NCI-H2107 treated with DMSO at 0.1 percent for 48 hours (cell line): Measurements from ENCODE around the gene COLEC11.
"Not testable (repeated sequence)": the region's sequence is repeated elsewhere in the genome, so short reads cannot be mapped to it uniquely, and the experiment has no call there.

Source experiments
- DNase-seq: peaks from one replicate; lab custom pipeline; 2025; ENCODE audit not compliant: unreplicated experiment; lab: John Stamatoyannopoulos, UW

Gene COLEC11

GRCh38 chr2:3594493-3595281 is at the start of gene COLEC11:
Gene COLEC11, plus strand, starts transcription at chr2:3595112. Its CDS starts 9,229 bp downstream, at chr2:3604341.
- no peak for DNase-seq

GRCh38 chr2:3545788-3546478 is 49.0 kb upstream of the COLEC11 start:
- no peak for DNase-seq

GRCh38 chr2:3547915-3548314 is 47.0 kb upstream of the COLEC11 start:
- no peak for DNase-seq

GRCh38 chr2:3553946-3554345 is 41.0 kb upstream of the COLEC11 start:
- DNase-seq: no peak

GRCh38 chr2:3557639-3558204 is 37.2 kb upstream of the COLEC11 start:
- DNase-seq: no peak

- DNase-seq: peak; percentile 79
Observed at GRCh38 chr2:3558205-3559014, 36.5 kb upstream of the COLEC11 start, which contains the start of gene RNASEH1. Gene RNASEH1, minus strand, starts transcription at chr2:3558333. Its CDS starts 73 bp downstream, at chr2:3558260.

- no peak for DNase-seq
Observed at GRCh38 chr2:3563521-3563976, 31.4 kb upstream of the COLEC11 start.

GRCh38 chr2:3565117-3565516 is 29.8 kb upstream of the COLEC11 start:
- DNase-seq: no peak

- DNase-seq: no peak
Observed at GRCh38 chr2:3566806-3567205, 28.1 kb upstream of the COLEC11 start.

GRCh38 chr2:3569656-3570055 is 25.3 kb upstream of the COLEC11 start:
- DNase-seq: not testable (repeated sequence)

GRCh38 chr2:3571284-3571683 is 23.6 kb upstream of the COLEC11 start:
- DNase-seq: no peak

GRCh38 chr2:3572620-3573019 is 22.3 kb upstream of the COLEC11 start:
- no peak for DNase-seq

GRCh38 chr2:3574155-3574554 is 20.8 kb upstream of the COLEC11 start:
- DNase-seq: no peak

GRCh38 chr2:3575534-3576262 is 19.2 kb upstream of the COLEC11 start:
- no peak for DNase-seq

- not testable (repeated sequence) for DNase-seq
Observed at GRCh38 chr2:3576263-3576630, 18.7 kb upstream of the COLEC11 start.

- DNase-seq: no peak
Observed at GRCh38 chr2:3578987-3579386, 15.9 kb upstream of the COLEC11 start.

- no peak for DNase-seq
Observed at GRCh38 chr2:3580449-3580848, 14.5 kb upstream of the COLEC11 start.

- DNase-seq: no peak
Observed at GRCh38 chr2:3581367-3582262, 13.3 kb upstream of the COLEC11 start.

GRCh38 chr2:3584076-3584475 is 10.8 kb upstream of the COLEC11 start:
- DNase-seq: no peak
